Hepatic stellate cell (primary cell): ENCODE results near the gene ALG1.
A peak's percentile ranks its signal among the peaks of the same experiment; 100 is the strongest.
"Not testable (repeated sequence)": the region's sequence is repeated elsewhere in the genome, so short reads cannot be mapped to it uniquely, and the experiment has no call there.

Source experiments
- DNase-seq: peaks from one replicate; pipeline ENCODE4 v3.0.0; 2011; ENCODE audit warnings: low spot score

Gene ALG1

GRCh38 chr16:5075637-5076036, 4.0 kb downstream of the ALG1 start:
- no peak for DNase-seq

- no peak for DNase-seq
These were observed 5.7 kb downstream of the ALG1 start for GRCh38 chr16:5077304-5077703.

GRCh38 chr16:5078626-5079025, 7.0 kb downstream of the ALG1 start:
- DNase-seq, result no peak

- DNase-seq, result not testable (repeated sequence)
These were observed 8.8 kb downstream of the ALG1 start for GRCh38 chr16:5080461-5080860.

GRCh38 chr16:5080996-5081395, 9.4 kb downstream of the ALG1 start:
- not testable (repeated sequence) for DNase-seq

GRCh38 chr16:5083646-5084045, 12.0 kb downstream of the ALG1 start:
- not testable (repeated sequence) for DNase-seq

GRCh38 chr16:5084099-5084731, 12.6 kb downstream of the ALG1 start:
- not testable (repeated sequence) for DNase-seq

DNA sequence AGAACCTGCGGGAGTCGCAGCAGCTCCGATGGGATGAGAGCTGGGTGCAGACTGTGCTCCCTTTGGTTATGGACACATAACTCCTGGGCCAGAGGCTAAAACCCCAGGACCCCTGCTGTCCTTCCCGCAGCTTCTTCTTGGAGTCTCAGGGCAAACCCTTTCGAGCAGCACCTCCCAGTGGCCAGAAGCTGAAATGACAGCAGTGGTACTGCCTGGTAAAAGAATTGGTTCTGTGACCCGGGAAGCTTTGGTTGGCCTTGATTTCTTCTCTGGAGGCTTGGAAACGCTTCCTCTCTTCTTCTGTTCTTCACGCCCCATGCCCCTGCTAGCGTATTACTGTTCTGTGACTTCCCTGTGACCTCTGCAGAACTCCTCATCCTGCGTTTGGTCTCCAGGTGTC, 13.2 kb downstream of the ALG1 start:
- DNase-seq, result not testable (repeated sequence)

- DNase-seq, result not testable (repeated sequence)
These were observed 14.1 kb downstream of the ALG1 start for GRCh38 chr16:5085716-5086115.

GRCh38 chr16:5088086-5088790, 16.6 kb downstream of the ALG1 start:
- not testable (repeated sequence) for DNase-seq

- not testable (repeated sequence) for DNase-seq
These were observed 17.3 kb downstream of the ALG1 start for GRCh38 chr16:5088936-5089335.

- not testable (repeated sequence) for DNase-seq
These were observed 18.4 kb downstream of the ALG1 start for GRCh38 chr16:5089911-5090555.

DNA sequence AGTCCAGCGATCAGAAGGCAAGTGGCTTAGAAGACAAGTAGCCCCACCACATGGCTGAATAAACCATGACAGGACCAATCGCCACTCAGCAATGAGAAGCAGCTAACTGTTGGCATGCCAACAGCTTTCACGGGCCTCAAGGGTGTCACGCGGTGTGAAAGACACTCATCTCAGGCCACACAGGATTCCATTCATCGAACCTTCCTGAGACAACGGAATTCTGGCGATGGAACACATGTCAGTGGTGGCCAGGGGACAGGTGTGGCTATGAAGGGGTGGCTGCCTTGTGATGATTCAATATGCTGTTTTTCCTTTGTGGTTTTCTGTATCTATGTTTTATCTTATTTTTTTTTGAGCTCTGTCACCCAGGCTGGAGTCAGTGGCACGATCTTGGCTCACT, 18.9 kb downstream of the ALG1 start:
- not testable (repeated sequence) for DNase-seq

DNA sequence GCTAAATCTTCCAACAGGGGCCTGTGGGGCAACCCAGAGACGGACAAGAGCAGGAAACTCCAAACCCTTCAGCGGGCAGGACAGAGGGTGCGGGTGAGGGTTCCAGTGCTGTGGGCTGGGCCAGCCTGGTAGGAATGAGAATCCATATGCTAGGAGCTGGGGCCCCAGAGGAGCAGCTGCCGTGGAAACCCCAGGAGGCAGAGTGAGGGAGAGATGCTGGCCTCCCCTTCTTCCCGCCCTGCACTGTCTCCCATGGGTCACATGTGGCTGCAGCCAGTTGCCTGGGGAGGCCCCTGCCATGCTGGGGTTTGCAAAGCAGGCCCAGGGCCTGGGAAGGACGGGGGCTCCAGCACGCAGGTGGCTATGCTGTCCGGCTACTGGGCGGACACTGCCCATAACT, 21.4 kb downstream of the ALG1 start:
- DNase-seq, result not testable (repeated sequence)

DNA sequence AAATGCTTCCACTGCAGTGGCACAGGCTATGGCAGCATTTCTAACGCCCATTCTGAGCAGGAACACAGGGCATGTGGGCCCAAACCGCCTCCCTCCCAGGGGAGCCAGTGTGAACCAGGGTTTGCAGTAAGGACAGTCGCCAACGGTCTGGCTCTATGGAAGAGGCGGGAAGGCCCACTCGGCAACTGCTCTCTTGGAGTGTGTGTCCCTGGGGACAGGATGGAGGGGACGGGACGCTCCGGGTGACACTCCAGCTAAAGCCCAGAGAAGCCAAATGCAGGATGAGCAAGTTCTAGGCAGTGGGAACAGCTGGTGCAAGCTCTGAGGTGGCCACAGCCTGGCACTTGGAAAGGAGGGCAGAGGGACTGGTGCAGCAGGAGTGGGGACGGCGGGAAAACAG, 22.1 kb downstream of the ALG1 start:
- DNase-seq, result not testable (repeated sequence)

DNA sequence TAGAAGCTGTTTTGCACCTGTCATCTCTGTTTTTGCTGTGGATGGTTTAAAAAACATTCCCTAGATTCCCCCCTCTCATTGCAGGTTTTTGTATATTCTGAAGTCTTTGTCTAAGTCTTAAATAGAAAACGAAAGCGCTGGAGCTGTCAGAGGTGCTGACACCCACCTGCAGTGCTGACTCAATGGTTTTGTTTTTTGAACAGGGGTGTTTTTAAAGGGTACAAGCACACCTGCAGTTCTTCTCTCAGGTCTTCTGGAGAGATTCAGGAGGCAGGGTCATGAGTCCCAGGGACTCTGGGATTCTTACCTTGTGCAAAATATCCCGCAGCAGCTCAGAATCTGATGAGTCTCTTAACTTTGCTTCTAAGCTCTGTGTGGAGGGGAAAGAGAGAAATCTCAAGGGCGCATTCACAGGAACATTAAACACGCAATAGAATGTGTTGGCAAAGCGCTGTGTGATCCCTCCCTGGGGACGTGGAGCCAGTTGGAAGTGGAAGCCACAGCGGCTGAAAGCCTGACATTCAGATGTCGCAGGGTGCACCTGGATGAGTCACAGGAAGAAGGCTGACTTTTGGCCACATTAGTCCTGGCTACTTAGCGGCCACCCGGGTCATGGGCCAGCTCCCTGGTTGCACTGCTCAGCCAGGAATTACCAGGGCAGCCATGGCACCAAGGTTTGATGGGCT, 23.6 kb downstream of the ALG1 start:
- not testable (repeated sequence) for DNase-seq

- DNase-seq, result not testable (repeated sequence)
These were observed 24.9 kb downstream of the ALG1 start for GRCh38 chr16:5096437-5097060.

- DNase-seq, result not testable (repeated sequence)
These were observed 25.4 kb downstream of the ALG1 start for GRCh38 chr16:5097061-5097469.

DNA sequence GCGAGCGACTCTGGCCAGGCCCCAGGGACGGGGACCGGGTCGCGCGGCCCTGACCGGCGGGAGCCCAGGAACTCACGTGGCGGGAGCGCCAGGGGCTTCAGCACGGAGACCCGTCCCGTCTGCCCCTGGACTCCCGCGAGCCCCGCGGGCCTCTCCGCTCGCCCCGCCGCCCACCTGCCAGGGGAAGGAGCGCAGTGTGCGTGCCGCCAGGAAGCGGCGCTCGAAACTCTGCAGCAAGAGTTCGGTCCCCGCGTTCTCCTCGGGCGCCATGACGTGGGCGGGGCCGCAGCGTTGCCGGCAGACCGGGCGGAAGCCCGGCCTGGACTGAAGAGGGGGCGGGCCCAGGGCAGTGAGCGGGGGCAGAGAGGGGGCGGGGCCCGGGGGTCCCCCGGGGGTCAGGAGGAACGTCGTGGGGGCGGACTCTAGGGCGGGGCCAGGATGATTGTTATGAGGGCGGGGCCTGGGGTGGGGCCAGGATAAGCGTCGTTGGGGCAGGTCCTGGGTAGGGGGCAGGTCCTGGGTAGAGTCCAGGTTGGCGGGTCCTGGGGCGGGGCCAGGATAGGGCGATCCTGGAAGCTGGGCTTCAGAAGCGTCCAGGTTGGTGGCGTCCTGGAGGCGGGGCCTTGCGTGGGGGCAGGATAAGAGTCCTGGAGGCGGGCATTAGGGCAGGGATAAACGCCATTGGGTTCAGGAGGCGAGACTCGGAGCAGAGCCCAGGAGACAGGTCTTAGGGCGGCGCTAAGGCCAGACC, 26.0 kb downstream of the ALG1 start, which contains the start of gene EEF2KMT:
EEF2KMT (minus strand) TSS at position 326 of the 751 bp plus-strand sequence; CDS start at position 270, 56 bp downstream.
- peak; percentile 82 for DNase-seq

DNA sequence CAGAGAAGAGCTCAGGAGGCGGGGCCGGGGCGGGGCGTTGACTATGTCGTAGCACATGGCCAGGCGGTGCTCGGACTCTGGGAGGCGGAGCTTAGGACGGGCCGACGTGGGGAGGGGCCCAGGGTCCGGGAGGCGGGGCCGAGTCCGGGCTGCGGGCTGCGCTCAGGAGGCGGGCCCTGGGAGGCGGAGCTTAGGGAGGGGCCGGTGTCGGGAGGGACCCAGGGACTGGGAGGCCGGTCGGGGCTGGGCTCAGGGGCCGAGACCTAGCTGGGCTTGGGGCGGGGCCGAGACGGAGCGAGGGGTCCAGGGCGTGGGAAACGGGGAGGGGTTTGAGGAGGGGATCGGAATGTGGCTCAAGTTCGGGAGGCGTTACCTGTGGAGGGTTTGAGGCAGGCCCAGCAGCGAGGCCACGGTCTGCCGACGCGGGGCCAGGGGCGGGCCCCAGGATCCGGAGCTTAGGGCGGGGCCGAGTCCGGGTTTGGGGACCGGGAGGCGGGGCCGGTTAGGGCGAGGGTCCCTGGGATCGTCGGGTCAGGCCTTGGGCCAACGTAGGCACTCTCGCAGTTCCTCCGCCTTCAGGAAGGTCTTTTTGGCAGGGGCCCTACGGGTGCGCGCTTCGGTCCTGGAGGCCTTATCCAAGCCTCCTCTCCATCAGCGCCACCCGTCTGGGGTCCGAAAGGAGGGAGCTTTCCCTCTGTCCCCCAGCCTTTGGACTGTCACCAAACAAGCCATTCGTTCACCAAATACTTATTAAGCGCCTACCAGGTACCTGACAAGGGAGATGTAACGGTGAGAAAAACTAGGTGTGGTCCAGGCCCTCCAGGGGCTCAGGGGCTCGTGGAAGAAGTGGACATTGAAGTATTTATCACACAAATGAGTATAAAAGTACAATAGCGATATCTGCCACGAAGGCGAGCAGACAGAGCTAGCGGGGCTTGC, 26.8 kb downstream of the ALG1 start:
- DNase-seq, result peak; percentile 44
